SK-N-SH treated with all-trans-retinoic acid at 6 μM for 48 hours (cell line): ENCODE measurements around the gene GPC6.
A peak's percentile ranks its signal among the peaks of the same experiment; 100 is the strongest.

Source experiments
- ATAC-seq: fragments of 200-7000 bp; cut with Tn5 transposase; 3 replicates; pipeline ENCODE4 v1.9.1; 2020; ENCODE audit warnings: mild to moderate bottlenecking, moderate library complexity
- ARNTL ChIP-seq: fragments of 450-650 bp; formaldehyde crosslinking; IDR thresholded peaks from 2 replicates; pipeline ENCODE4 v1.5.0; 2020; ENCODE audit warnings: low read depth, mild to moderate bottlenecking, moderate library complexity, borderline replicate concordance
- BACH2 ChIP-seq: fragments of 250-450 bp; sonication (Bioruptor Pico); IDR thresholded peaks from 2 replicates; pipeline ENCODE4 v1.9.0; 2021; ENCODE audit warnings: mild to moderate bottlenecking, borderline replicate concordance
- CREB5 ChIP-seq: fragments of 250-450 bp; sonication (Bioruptor Pico); IDR thresholded peaks from 2 replicates; pipeline ENCODE4 v1.5.1; 2020; ENCODE audit warnings: low read depth, mild to moderate bottlenecking, moderate library complexity
- CSDC2 ChIP-seq: fragments of 250-450 bp; sonication (Bioruptor Pico); IDR thresholded peaks from 2 replicates; pipeline ENCODE4 v1.5.0; 2020; ENCODE audit warnings: mild to moderate bottlenecking, moderate library complexity
- CSRNP3 ChIP-seq: fragments of 250-450 bp; sonication (Bioruptor Pico); IDR thresholded peaks from 2 replicates; pipeline ENCODE4 v1.5.1; 2021; ENCODE audit warnings: mild to moderate bottlenecking, moderate library complexity
- ESRRG ChIP-seq: fragments of 250-450 bp; sonication (Bioruptor Pico); IDR thresholded peaks from 2 replicates; pipeline ENCODE4 v1.6.1; 2021; ENCODE audit warnings: mild to moderate bottlenecking
- GLIS3 ChIP-seq: fragments of 250-450 bp; sonication (Bioruptor Pico); IDR thresholded peaks from 2 replicates; pipeline ENCODE4 v1.5.0; 2020; ENCODE audit warnings: mild to moderate bottlenecking, moderate library complexity
- ISL1 ChIP-seq: fragments of 250-450 bp; sonication (Bioruptor Pico); IDR thresholded peaks from 2 replicates; pipeline ENCODE4 v2.1.2; 2022; ENCODE audit warnings: mild to moderate bottlenecking, moderate library complexity
- OSR1 ChIP-seq: fragments of 250-450 bp; sonication (Bioruptor Pico); IDR thresholded peaks from 2 replicates; pipeline ENCODE4 v1.8.0; 2022; ENCODE audit warnings: moderate library complexity, mild to moderate bottlenecking, inconsistent platforms
- PATZ1 ChIP-seq: fragments of 250-450 bp; sonication (Bioruptor Pico); IDR thresholded peaks from 2 replicates; pipeline ENCODE4 v1.8.0; 2020; ENCODE audit warnings: mild to moderate bottlenecking, moderate library complexity, borderline replicate concordance
- POU6F1 ChIP-seq: fragments of 250-450 bp; sonication (Bioruptor Pico); IDR thresholded peaks from 2 replicates; pipeline ENCODE4 v1.8.0; 2021; ENCODE audit warnings: low read depth, mild to moderate bottlenecking, moderate library complexity, borderline replicate concordance
- PPARA ChIP-seq: fragments of 250-450 bp; sonication (Bioruptor Pico); IDR thresholded peaks from 2 replicates; pipeline ENCODE4 v1.5.0; 2020; ENCODE audit warnings: mild to moderate bottlenecking, borderline replicate concordance
- RARB ChIP-seq: fragments of 250-450 bp; sonication (Bioruptor Pico); IDR thresholded peaks from 2 replicates; pipeline ENCODE4 v1.8.0; 2021; ENCODE audit warnings: mild to moderate bottlenecking, moderate library complexity
- SNAI2 ChIP-seq: fragments of 250-450 bp; sonication (Bioruptor Pico); IDR thresholded peaks from 2 replicates; pipeline ENCODE4 v1.5.0; 2020; ENCODE audit warnings: mild to moderate bottlenecking, moderate library complexity
- TCF4 ChIP-seq: fragments of 250-450 bp; sonication (Bioruptor Pico); IDR thresholded peaks from 2 replicates; pipeline ENCODE4 v1.8.0; 2021; ENCODE audit warnings: mild to moderate bottlenecking, moderate library complexity, borderline replicate concordance
- TOX ChIP-seq: fragments of 250-450 bp; sonication (Bioruptor Pico); IDR thresholded peaks from 2 replicates; pipeline ENCODE4 v1.8.0; 2021; ENCODE audit warnings: mild to moderate bottlenecking, moderate library complexity, borderline replicate concordance
- TSHZ2 ChIP-seq: fragments of 250-450 bp; sonication (Bioruptor Pico); IDR thresholded peaks from 2 replicates; pipeline ENCODE4 v1.5.0; 2020; ENCODE audit warnings: mild to moderate bottlenecking, moderate library complexity
- ZC3H10 ChIP-seq: fragments of 250-450 bp; sonication (Bioruptor Pico); IDR thresholded peaks from 2 replicates; pipeline ENCODE4 v1.5.1; 2021; ENCODE audit warnings: mild to moderate bottlenecking, moderate library complexity
- ZFP3 ChIP-seq: fragments of 250-450 bp; sonication (Bioruptor Pico); IDR thresholded peaks from 2 replicates; pipeline ENCODE4 v1.5.0; 2020; ENCODE audit warnings: mild to moderate bottlenecking, moderate library complexity
- ZNF70 ChIP-seq: fragments of 450-650 bp; formaldehyde crosslinking; IDR thresholded peaks from 2 replicates; pipeline ENCODE4 v1.5.0; 2020; ENCODE audit warnings: mild to moderate bottlenecking, moderate library complexity
- ZNF8 ChIP-seq: fragments of 450-650 bp; formaldehyde crosslinking; IDR thresholded peaks from 2 replicates; pipeline ENCODE4 v1.5.0; 2020; ENCODE audit warnings: mild to moderate bottlenecking, moderate library complexity

GPC6 gene

DNA sequence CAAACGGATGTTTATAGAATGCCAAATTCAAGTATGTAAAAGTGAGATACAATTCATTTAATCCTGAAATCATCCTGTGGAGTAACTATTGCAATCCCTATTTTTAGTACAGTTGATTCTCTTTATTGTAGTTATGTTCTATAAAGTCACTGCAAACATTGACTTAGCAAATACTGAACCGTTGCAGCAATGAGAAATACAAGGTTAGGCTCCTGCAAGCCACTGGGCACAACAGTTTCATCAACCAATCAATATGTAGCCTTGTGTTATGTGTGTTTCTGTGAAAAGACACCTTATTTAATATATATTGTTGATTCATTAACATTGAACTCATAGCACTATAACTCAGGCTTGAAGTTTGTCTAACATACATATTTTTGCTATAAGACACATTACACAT, 1078.4 kb downstream of the GPC6 start (continued):
- TF ChIP-seq TSHZ2: no peak
- TF ChIP-seq PPARA (CRISPR knock-in tag): no peak
- no peak for TF ChIP-seq ZC3H10
- TF ChIP-seq RARB (CRISPR knock-in tag): no peak
- TF ChIP-seq ARNTL (CRISPR knock-in tag): no peak

DNA sequence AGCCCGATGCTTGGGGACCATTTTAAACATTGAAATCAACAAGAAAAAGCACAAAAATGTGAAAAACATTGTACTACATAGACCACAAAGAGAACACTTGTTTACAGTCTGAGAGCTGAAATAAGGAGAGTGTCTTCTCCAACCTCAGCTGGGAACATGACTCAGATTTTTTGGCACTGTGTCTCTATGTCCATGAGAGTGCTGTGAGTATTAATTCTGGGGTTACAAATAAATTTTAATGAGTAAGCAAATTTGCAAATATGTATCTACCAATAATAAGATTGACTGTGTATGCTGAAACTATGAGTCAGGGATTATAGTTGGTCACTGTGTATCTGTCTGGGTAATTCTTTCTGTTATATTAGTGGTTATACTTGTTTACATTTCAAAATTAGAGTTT, 1078.9 kb downstream of the GPC6 start:
- TF ChIP-seq ISL1 (CRISPR knock-in tag): no peak
- TF ChIP-seq ESRRG (CRISPR knock-in tag): no peak
- no peak for TF ChIP-seq ZNF8 (CRISPR knock-in tag)
- TF ChIP-seq CSRNP3: no peak
- no peak for TF ChIP-seq TCF4
- TF ChIP-seq PATZ1 (CRISPR knock-in tag): no peak
- no peak for TF ChIP-seq ZFP3 (CRISPR knock-in tag)
- no peak for TF ChIP-seq ZNF70 (CRISPR knock-in tag)
- no peak for TF ChIP-seq SNAI2 (CRISPR knock-in tag)
- TF ChIP-seq ARNTL (CRISPR knock-in tag): no peak
- TF ChIP-seq CSDC2: no peak
- TF ChIP-seq POU6F1 (CRISPR knock-in tag): no peak
- no peak for TF ChIP-seq GLIS3 (CRISPR knock-in tag)
- TF ChIP-seq BACH2: no peak
- TF ChIP-seq TSHZ2: no peak
- no peak for TF ChIP-seq OSR1 (CRISPR knock-in tag)
- no peak for TF ChIP-seq TOX (CRISPR knock-in tag)
- no peak for TF ChIP-seq CREB5 (CRISPR knock-in tag)
- TF ChIP-seq RARB (CRISPR knock-in tag): no peak
- ATAC-seq: peak; percentile 63
